K562 (cell line): ENCODE results near the gene KRT4. TPM values are rescaled to one million over a fixed set of nuclear protein-coding genes. Genes with fewer than 3 reads are reported as not detected.

Experiments used
- CREB3 ChIP-seq: fragments of 450-650 bp; conservative IDR thresholded peaks from 2 replicates; pipeline ENCODE4 v1.6.1; 2016; ENCODE audit warnings: missing genetic modification characterization, low read depth, mild to moderate bottlenecking, missing compliant biosample characterization, moderate library complexity
- MYC ChIP-seq, 2 experiments: fragments of 250-450 bp in 1 of 2; sonication (Bioruptor Pico) in 1 of 2; IDR thresholded peaks; 2 replicates each; pipeline versions ENCODE4 v1.5.1 to v1.6.1; 2012 to 2021; ENCODE audit warnings: low read depth in 2 of 2, borderline replicate concordance in 1 of 2, improper control_type of control experiment in 1 of 2, low read length in 1 of 2, mild to moderate bottlenecking in 1 of 2, moderate library complexity in 1 of 2
- PRPF4 ChIP-seq: fragments of 200-400 bp; formaldehyde crosslinking; IDR thresholded peaks from one replicate; pipeline ENCODE4 v1.6.1; 2017; ENCODE audit warnings: low read length, low read depth, mild to moderate bottlenecking; ENCODE audit not compliant: insufficient read depth, poor library complexity, severe bottlenecking
- ZMIZ1 ChIP-seq, 2 experiments: fragments of 150-350 bp in 1 of 2; IDR thresholded peaks; 2 replicates each; pipeline ENCODE4 v1.6.1; 2012 to 2016; ENCODE audit warnings: low read depth in 2 of 2, low read length in 2 of 2, mild to moderate bottlenecking in 1 of 2, moderate library complexity in 1 of 2
- ZNF121 ChIP-seq: sonication (generic); formaldehyde crosslinking; conservative IDR thresholded peaks from 2 replicates; pipeline ENCODE4 v1.8.0; 2022; ENCODE audit warnings: missing genetic modification reagents
- ZNF197 ChIP-seq: fragments of 200-800 bp; sonication (Bioruptor generic); IDR thresholded peaks from 2 replicates; pipeline ENCODE4 v1.6.1; 2016; ENCODE audit warnings: low read depth, missing genetic modification characterization, missing compliant biosample characterization
- ZNF76 ChIP-seq: fragments of 250-450 bp; sonication (Bioruptor Pico); IDR thresholded peaks from 2 replicates; pipeline ENCODE4 v1.4.0; 2020; ENCODE audit warnings: mild to moderate bottlenecking, moderate library complexity, borderline replicate concordance
- polyA plus RNA-seq, 8 experiments: library from polyadenylated mRNA; depleted of rRNA in 4 of 8; stranded (reverse) in 5 of 8; unstranded in 3 of 8; fragments of >200 nt; fragmentation: Nextera tagmentation in 2 of 8; fragmentation: Illumina TruSeq in 1 of 8; extraction: Ambion mirVana in 2 of 8; extraction: Trizol in 1 of 8; gene quantifications; 2 replicates each; pipeline versions ENCODE4 v1.2.1 to v1.2.3, GENCODE V29; 2011 to 2014; ENCODE audit warnings: inconsistent platforms in 1 of 8, missing spikeins in 1 of 8
- total RNA-seq, 7 experiments: library from RNA; depleted of rRNA in 6 of 7; stranded (reverse); fragments of >200 nt in 6 of 7; fragmentation: Illumina TruSeq in 2 of 7; extraction: Trizol in 2 of 7; gene quantifications; 2 replicates each; pipeline versions ENCODE4 v1.2.1 to v1.2.3, GENCODE V29; 2011 to 2021; ENCODE audit warnings: low replicate concordance in 1 of 7

Gene KRT4
- total and polyA plus RNA-seq, 9 of the 15 experiments (the other 6 are each of a cell fraction or from before 2014, with no cell fraction given), result not detected

GRCh38 chr12:52788876-52789636 lies 24.9 kb downstream of the KRT4 start (continued):
- TF ChIP-seq MYC (IDR thresholded peaks at IDR 0.05; ENCODE audit: low read depth, low read length) (no peak), MYC (CRISPR knock-in tag; IDR thresholded peaks at IDR 0.05; ENCODE audit: borderline replicate concordance, low read depth) (no peak), ZNF197 (CRISPR knock-in tag) (no peak), CREB3 (no peak), ZNF121 (CRISPR knock-in tag) (no peak), ZMIZ1 (IDR thresholded peaks at IDR 0.05; ENCODE audit: low read depth in 2 of 2, low read length in 2 of 2) (no peak), PRPF4 (no peak), ZNF76 (CRISPR knock-in tag) (no peak)
